ENCODE data around the gene KCTD5.

GRCh38 chr16:2737895-2738418 is 55.6 kb downstream of the KCTD5 start:
- TF ChIP-seq CTCF (IDR thresholded peaks at IDR 0.05; ENCODE audit: poor library complexity), result no peak
- TF ChIP-seq EZH2 (IDR thresholded peaks at IDR 0.05; ENCODE audit: borderline replicate concordance), result no peak

Data from hepatocyte (in vitro differentiated cells).